ENCODE data around the gene VASH1. TPM values are rescaled to one million over a fixed set of nuclear protein-coding genes. Genes with fewer than 3 reads are reported as not detected.

The VASH1 gene
- total and polyA plus RNA-seq, 2 donors from 2014 or later: 4.1 to 14.7 TPM

DNA sequence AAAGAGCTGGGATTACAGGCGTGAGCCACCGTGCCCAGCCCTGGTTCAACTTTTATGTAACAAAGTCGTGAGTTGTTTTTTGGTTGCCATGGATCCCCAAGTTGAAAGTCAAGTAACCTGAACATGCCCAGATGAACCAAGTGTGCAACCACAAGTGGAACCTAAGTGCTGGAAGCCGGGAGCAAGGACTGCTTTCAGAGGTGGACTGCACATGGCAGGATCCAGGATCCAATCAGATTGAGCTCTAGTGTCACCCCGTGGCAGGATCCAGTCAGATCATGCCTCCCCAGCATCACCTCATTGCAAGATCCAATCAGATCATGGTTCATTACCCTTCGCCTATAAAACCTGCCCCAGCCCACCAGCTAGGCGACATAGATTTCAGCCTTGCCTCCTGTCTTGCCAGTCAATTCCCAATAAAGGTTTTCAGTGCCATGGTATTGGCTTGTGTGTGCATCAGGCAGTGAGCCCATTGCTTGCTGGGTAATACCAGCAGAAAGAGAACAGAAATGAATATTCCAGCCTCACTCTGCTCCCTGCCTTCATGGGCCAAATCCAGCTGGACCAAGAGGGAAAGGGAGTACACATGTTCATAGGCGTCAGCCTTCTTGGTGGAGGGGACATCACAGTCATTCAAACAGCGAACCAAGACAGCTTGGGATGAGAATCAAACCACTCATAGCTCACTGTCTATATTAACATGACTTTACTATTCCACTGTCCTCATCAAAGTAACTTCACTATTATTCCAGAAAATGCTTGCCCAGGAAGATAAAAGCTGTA, 43.6 kb upstream of the VASH1 start:
- Histone ChIP-seq H3K4me1 (ENCODE audit: control insufficient read depth in 2 of 3, insufficient read depth in 2 of 3, low read depth in 1 of 3, low read length in 3 of 3) (peaks cover 0 to 8% (median 0%) of the 10 kb centered on the region in 3 donors), H3K9ac (ENCODE audit: low read length in 3 of 3) (no peak overlapping the region), H3K27me3 (ENCODE audit: control insufficient read depth, insufficient read depth, low read length) (no peaks in the 10 kb centered on the region), H3K4me3 (ENCODE audit: low read length in 3 of 3) (no peak overlapping the region), H3K27ac (ENCODE audit: low read depth in 2 of 2, low read length in 2 of 2) (peak overlapping the region; percentile 1 to 38), H3K36me3 (ENCODE audit: control insufficient read depth in 2 of 3, insufficient read depth in 3 of 3, low read length in 3 of 3) (no peaks in the 10 kb centered on the region), H3K9me3 (ENCODE audit: control insufficient read depth in 2 of 3, insufficient read depth in 1 of 3, low read length in 3 of 3) (no peaks in the 10 kb centered on the region)
- FAIRE-seq: no peak
- TF ChIP-seq, protein P1, sequence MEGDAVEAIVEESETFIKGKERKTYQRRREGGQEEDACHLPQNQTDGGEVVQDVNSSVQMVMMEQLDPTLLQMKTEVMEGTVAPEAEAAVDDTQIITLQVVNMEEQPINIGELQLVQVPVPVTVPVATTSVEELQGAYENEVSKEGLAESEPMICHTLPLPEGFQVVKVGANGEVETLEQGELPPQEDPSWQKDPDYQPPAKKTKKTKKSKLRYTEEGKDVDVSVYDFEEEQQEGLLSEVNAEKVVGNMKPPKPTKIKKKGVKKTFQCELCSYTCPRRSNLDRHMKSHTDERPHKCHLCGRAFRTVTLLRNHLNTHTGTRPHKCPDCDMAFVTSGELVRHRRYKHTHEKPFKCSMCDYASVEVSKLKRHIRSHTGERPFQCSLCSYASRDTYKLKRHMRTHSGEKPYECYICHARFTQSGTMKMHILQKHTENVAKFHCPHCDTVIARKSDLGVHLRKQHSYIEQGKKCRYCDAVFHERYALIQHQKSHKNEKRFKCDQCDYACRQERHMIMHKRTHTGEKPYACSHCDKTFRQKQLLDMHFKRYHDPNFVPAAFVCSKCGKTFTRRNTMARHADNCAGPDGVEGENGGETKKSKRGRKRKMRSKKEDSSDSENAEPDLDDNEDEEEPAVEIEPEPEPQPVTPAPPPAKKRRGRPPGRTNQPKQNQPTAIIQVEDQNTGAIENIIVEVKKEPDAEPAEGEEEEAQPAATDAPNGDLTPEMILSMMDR (IDR thresholded peaks at IDR 0.05; ENCODE audit: borderline replicate concordance, extremely low read depth, insufficient read depth): no peak
- intact Hi-C loops (cut with DNase I): no loop called here
- DNase-seq: no peak

DNA sequence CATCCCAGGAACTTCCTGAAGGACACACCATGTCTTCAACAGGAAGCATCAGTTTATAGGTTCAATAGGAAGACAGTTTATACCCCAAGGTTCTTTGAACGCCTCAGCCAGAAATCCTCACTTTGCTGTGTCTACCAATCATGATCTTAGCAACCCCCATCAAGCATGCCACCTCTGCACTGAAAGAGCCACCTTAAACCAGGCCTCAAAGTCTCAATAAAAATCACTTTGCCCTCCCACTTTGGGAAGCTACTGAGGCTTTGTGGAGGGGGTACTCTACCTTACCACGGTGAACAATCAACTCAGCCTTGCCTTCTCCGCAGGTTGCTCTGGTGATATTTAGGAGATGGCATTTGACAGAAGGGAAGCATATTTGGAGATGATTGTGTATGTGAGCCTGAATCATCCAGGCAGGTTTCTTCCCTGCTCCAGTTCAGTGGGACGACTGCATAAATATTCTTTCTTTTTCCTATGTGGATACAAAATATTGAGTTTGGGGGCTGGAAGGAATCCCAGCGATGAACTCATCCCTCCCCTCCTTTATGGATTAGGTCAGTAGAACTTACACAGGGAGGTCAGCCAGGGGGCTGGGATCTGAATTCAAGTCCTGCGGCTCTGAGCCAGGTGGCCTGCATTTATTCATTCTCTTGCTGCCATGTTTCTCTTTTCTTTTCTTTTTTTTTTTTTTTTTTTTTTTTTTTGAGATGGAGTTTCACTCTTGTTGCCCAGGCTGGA, 42.8 kb upstream of the VASH1 start:
- Histone ChIP-seq H3K9ac (ENCODE audit: low read length in 3 of 3) (no peak overlapping the region), H3K9me3 (ENCODE audit: control insufficient read depth in 2 of 3, insufficient read depth in 1 of 3, low read length in 3 of 3) (no peaks in the 10 kb centered on the region), H3K4me1 (ENCODE audit: control insufficient read depth in 2 of 3, insufficient read depth in 2 of 3, low read depth in 1 of 3, low read length in 3 of 3) (peaks cover 0 to 8% (median 0%) of the 10 kb centered on the region in 3 donors), H3K4me3 (ENCODE audit: low read length in 3 of 3) (no peak overlapping the region), H3K27me3 (ENCODE audit: control insufficient read depth, insufficient read depth, low read length) (no peaks in the 10 kb centered on the region), H3K36me3 (ENCODE audit: control insufficient read depth in 2 of 3, insufficient read depth in 3 of 3, low read length in 3 of 3) (no peaks in the 10 kb centered on the region), H3K27ac (ENCODE audit: low read depth in 2 of 2, low read length in 2 of 2) (peak overlapping the region in 1 of 2 donors; percentile 1)
- TF ChIP-seq, protein P1 (IDR thresholded peaks at IDR 0.05; ENCODE audit: borderline replicate concordance, extremely low read depth, insufficient read depth): no peak
- intact Hi-C loops (cut with DNase I): no loop called here
- FAIRE-seq (no peak), DNase-seq (no peak)

DNA sequence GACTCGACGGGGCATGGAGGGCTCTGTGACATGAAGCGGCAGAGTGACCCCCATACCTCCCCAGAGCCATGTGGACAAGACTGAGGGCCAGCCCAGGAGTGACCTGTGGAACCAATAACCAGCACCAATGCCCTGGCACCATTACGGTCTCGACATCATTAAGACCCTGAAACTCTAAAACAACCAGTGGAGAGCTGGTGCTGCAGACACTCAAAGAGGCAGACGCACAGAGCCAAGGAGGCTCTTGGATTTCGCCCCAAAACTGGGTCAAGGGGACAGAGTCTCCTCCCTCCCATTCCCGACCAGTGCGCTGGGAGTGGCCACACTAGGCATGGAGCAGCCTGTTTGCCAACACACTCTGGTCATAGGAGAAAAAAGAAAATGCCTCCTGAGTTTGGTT, 41.6 kb upstream of the VASH1 start:
- Histone ChIP-seq H3K27me3 (ENCODE audit: control insufficient read depth, insufficient read depth, low read length) (no peaks in the 10 kb centered on the region), H3K27ac (ENCODE audit: low read depth in 2 of 2, low read length in 2 of 2) (peak overlapping the region in 1 of 2 donors; percentile 63), H3K9ac (ENCODE audit: low read length in 3 of 3) (no peak overlapping the region), H3K4me3 (ENCODE audit: low read length in 3 of 3) (no peak overlapping the region), H3K36me3 (ENCODE audit: control insufficient read depth in 2 of 3, insufficient read depth in 3 of 3, low read length in 3 of 3) (no peaks in the 10 kb centered on the region), H3K4me1 (ENCODE audit: control insufficient read depth in 2 of 3, insufficient read depth in 2 of 3, low read depth in 1 of 3, low read length in 3 of 3) (peaks cover 0 to 8% (median 0%) of the 10 kb centered on the region in 3 donors), H3K9me3 (ENCODE audit: control insufficient read depth in 2 of 3, insufficient read depth in 1 of 3, low read length in 3 of 3) (no peaks in the 10 kb centered on the region)
- intact Hi-C loops (cut with DNase I): no loop called here
- DNase-seq: no peak
- TF ChIP-seq, protein P1 (IDR thresholded peaks at IDR 0.05; ENCODE audit: borderline replicate concordance, extremely low read depth, insufficient read depth): no peak
- FAIRE-seq: no peak

All from kidney (tissue), 14 donors.